Measurements from ENCODE around the gene PDZD4.

- TF ChIP-seq EZH2 (IDR thresholded peaks at IDR 0.05; ENCODE audit: insufficient read depth, poor library complexity, severe bottlenecking): no peak
- TF ChIP-seq EZH2phosphoT487 (IDR thresholded peaks at IDR 0.05; ENCODE audit: insufficient read depth, low read depth): no peak
These were observed 39.1 kb downstream of the PDZD4 start for GRCh38 chrX:153791104-153791852.

Measured in GM23248 (cell line).